ENCODE results near the gene INPP4A. TPM values are rescaled to one million over a fixed set of nuclear protein-coding genes. Genes with fewer than 3 reads are reported as not detected.
A peak's percentile ranks its signal among the peaks of the same experiment; 100 is the strongest.

The INPP4A gene
- total and polyA plus RNA-seq, 10 of the 15 experiments (the other 5 are each of a cell fraction or from before 2014, with no cell fraction given): 4.7 to 62.3 (median 36.9) TPM

GRCh38 chr2:98463988-98464771 is 19.5 kb downstream of the INPP4A start (continued):
- TF ChIP-seq HCFC1 (IDR thresholded peaks at IDR 0.05; ENCODE audit: low read length): no peak
- TF ChIP-seq CBFB (IDR thresholded peaks at IDR 0.05; ENCODE audit: low read depth): peak; percentile 23; the same call in 1 of the 2 replicates
- no peak for TF ChIP-seq TCF12 (IDR thresholded peaks at IDR 0.05; ENCODE audit: low read depth, low read length)
- TF ChIP-seq MEF2A (IDR thresholded peaks at IDR 0.05; ENCODE audit: insufficient read depth, low read depth, low read length): no peak
- no peak for TF ChIP-seq POU2F2 (IDR thresholded peaks at IDR 0.05; ENCODE audit: borderline replicate concordance, low read depth, low read length)
- peak; percentile 14; the same call in 1 of the 2 replicates for TF ChIP-seq LARP7 (IDR thresholded peaks at IDR 0.05)
- TF ChIP-seq, protein P1, sequence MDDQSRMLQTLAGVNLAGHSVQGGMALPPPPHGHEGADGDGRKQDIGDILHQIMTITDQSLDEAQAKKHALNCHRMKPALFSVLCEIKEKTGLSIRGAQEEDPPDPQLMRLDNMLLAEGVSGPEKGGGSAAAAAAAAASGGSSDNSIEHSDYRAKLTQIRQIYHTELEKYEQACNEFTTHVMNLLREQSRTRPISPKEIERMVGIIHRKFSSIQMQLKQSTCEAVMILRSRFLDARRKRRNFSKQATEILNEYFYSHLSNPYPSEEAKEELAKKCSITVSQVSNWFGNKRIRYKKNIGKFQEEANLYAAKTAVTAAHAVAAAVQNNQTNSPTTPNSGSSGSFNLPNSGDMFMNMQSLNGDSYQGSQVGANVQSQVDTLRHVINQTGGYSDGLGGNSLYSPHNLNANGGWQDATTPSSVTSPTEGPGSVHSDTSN (IDR thresholded peaks at IDR 0.05; ENCODE audit: insufficient replicate concordance, low read depth, low read length): no peak
- TF ChIP-seq BCL11A (IDR thresholded peaks at IDR 0.05; ENCODE audit: low read depth, low read length): no peak
- TF ChIP-seq NRF1 (conservative IDR thresholded peaks at IDR 0.05; ENCODE audit: low read depth, low read length): no peak
- TF ChIP-seq ASH2L (IDR thresholded peaks at IDR 0.05; ENCODE audit: borderline replicate concordance, low read depth): no peak
- no peak for TF ChIP-seq RBBP5 (conservative IDR thresholded peaks at IDR 0.05)
- peak; percentile 60; the same call in 1 of the 2 replicates for TF ChIP-seq NBN (IDR thresholded peaks at IDR 0.05)
- no peak for TF ChIP-seq ZNF217 (IDR thresholded peaks at IDR 0.05)
- TF ChIP-seq IKZF1 (conservative IDR thresholded peaks at IDR 0.05): no peak
- no peak for TF ChIP-seq NFYB (IDR thresholded peaks at IDR 0.05; ENCODE audit: insufficient read depth, low read depth, low read length)
- TF ChIP-seq TARDBP (IDR thresholded peaks at IDR 0.05; ENCODE audit: borderline replicate concordance): no peak
- TF ChIP-seq STAT3 (IDR thresholded peaks at IDR 0.05; ENCODE audit: low read depth, low read length): no peak
- peak; percentile 45; the same call in 1 of the 2 replicates for TF ChIP-seq YY1 (IDR thresholded peaks at IDR 0.05; ENCODE audit: low read depth, low read length)
- TF ChIP-seq MLLT1 (IDR thresholded peaks at IDR 0.05): peak; percentile 26; the same call in 1 of the 2 replicates
- no peak for TF ChIP-seq HDAC6 (IDR thresholded peaks at IDR 0.05; ENCODE audit: unreplicated experiment)
- TF ChIP-seq JUNB (IDR thresholded peaks at IDR 0.05): no peak
- TF ChIP-seq ZNF687 (IDR thresholded peaks at IDR 0.05): peak; percentile 39; the same call in 1 of the 2 replicates
- TF ChIP-seq JUND (IDR thresholded peaks at IDR 0.05; ENCODE audit: low read depth, low read length): no peak

Data from GM12878 (cell line).